Activated T-helper 1 cell treated with Interleukin-2 at 50 U/mL for 16 hours (primary cell): ENCODE data around the gene RPS10.
A peak's percentile ranks its signal among the peaks of the same experiment; 100 is the strongest.
"Not testable (repeated sequence)": the region's sequence is repeated elsewhere in the genome, so short reads cannot be mapped to it uniquely, and the experiment has no call there.

Source experiments
- DNase-seq: peaks from one replicate; pipeline ENCODE4 v3.0.0-alpha.2; 2020; ENCODE audit warnings: low read depth

The RPS10 gene

GRCh38 chr6:34447910-34448309 lies 22.0 kb upstream of the RPS10 start:
- no peak for DNase-seq

GRCh38 chr6:34447386-34447785 lies 21.5 kb upstream of the RPS10 start:
- DNase-seq: no peak

GRCh38 chr6:34445313-34445860 lies 19.5 kb upstream of the RPS10 start:
- DNase-seq: no peak

- no peak for DNase-seq
Observed at GRCh38 chr6:34441526-34441925, 15.7 kb upstream of the RPS10 start.

- DNase-seq: no peak
Observed at GRCh38 chr6:34439442-34439841, 13.6 kb upstream of the RPS10 start.

- no peak for DNase-seq
Observed at GRCh38 chr6:34438705-34439104, 12.8 kb upstream of the RPS10 start.

GRCh38 chr6:34437644-34437970 lies 11.7 kb upstream of the RPS10 start:
- no peak for DNase-seq

GRCh38 chr6:34436803-34437643 lies 11.2 kb upstream of the RPS10 start:
- DNase-seq: no peak

- no peak for DNase-seq
Observed at GRCh38 chr6:34435916-34436315, 10.0 kb upstream of the RPS10 start.

GRCh38 chr6:34425132-34425497 lies 754 bp downstream of the RPS10 start:
- DNase-seq: no peak

GRCh38 chr6:34424200-34425131 lies 1.4 kb downstream of the RPS10 start:
- no peak for DNase-seq

GRCh38 chr6:34423254-34423653 lies 2.6 kb downstream of the RPS10 start:
- DNase-seq: no peak

- no peak for DNase-seq
Observed at GRCh38 chr6:34418367-34418766, 7.5 kb downstream of the RPS10 start.

GRCh38 chr6:34416877-34417371 lies 8.9 kb downstream of the RPS10 start:
- DNase-seq: no peak

GRCh38 chr6:34414999-34415858 lies 10.6 kb downstream of the RPS10 start:
- peak; percentile 15 for DNase-seq

- no peak for DNase-seq
Observed at GRCh38 chr6:34412643-34413214, 13.1 kb downstream of the RPS10 start.

GRCh38 chr6:34412016-34412415 lies 13.9 kb downstream of the RPS10 start:
- DNase-seq: no peak

GRCh38 chr6:34407915-34408314 lies 18.0 kb downstream of the RPS10 start:
- not testable (repeated sequence) for DNase-seq

- no peak for DNase-seq
Observed at GRCh38 chr6:34396518-34396917, 29.4 kb downstream of the RPS10 start.

GRCh38 chr6:34393966-34394305 lies 31.9 kb downstream of the RPS10 start:
- no peak for DNase-seq

GRCh38 chr6:34393191-34393965 lies 32.5 kb downstream of the RPS10 start:
- DNase-seq: no peak
